NCI-H748 (cell line): ENCODE data around the gene RDH5.
"Not testable (repeated sequence)": the region's sequence is repeated elsewhere in the genome, so short reads cannot be mapped to it uniquely, and the experiment has no call there.

Experiments used
- DNase-seq: peaks from one replicate; lab custom pipeline; 2025; ENCODE audit not compliant: unreplicated experiment; lab: John Stamatoyannopoulos, UW

The RDH5 gene

DNA sequence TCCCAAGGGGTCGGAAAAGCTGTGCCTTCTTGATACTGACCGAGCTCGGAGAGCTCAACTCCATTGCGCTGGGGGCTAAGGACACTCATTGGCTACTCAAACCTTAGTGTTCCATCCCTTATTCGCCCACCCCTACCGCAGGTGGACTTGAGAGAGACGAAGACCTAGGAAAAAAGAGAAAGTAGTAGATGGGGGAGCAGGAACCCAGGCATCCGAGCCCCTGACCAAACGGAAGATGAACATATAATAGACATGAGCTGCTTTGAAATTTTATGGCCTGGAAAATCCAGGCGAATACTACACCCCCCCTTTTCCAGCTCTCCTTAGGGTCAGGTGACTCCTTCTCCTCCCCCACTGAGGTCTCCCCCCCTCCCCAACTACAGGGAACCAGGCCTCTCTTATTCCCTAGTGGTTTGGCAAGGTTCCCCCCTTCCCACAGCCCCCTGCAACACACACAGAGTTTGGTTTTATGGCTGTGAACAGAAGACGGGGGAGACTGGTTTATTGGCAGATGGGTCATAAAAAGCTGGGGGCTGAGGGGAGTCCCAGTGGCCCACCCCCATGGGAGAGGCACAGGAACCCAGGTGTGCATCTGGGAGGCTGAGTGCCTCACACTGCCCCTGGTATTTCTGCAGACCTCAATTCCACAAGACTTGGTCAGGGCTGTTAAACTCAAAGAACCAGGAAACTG, 24.3 kb downstream of the RDH5 start:
- DNase-seq, result peak; percentile 43

DNA sequence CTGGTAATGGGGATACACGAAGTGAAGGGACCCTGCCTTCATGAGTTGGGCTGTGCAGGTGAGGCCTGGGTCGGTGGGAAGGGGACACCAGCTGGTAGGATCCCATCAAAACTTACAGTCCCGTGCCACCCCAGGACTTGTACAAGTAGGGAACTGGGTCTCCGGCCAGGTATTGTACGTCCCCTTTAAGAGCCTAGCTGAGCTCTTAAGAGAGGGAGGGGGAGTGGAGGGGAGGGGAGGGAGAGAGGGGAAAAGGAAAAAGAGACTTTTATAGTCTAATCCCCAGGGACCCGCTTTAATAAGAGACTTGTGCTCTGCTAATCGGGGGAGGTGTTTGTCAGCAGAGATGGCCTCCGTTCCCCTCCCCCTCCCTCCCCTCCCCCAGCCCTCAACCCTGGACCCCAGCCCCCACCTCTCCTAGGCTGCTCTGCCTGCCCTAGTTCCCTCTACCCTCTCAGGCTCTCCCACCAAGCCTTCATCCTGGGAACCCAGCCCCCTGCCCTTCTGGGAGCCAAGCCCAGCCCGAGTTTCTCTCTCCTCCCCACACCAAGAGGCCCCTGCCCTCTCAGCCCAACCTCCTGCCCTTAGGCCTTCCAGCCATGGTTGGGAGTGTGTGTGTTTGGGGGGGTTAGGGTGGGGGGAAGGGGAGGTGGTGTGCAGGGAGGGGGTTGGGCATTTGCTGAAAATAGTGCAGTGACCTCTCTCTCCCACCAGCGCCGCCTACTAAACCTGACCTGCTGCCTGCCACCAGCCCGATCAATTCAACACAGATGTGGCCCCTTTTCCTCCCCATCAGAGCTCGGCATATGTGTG, 25.4 kb downstream of the RDH5 start:
- DNase-seq, result peak; percentile 59

DNA sequence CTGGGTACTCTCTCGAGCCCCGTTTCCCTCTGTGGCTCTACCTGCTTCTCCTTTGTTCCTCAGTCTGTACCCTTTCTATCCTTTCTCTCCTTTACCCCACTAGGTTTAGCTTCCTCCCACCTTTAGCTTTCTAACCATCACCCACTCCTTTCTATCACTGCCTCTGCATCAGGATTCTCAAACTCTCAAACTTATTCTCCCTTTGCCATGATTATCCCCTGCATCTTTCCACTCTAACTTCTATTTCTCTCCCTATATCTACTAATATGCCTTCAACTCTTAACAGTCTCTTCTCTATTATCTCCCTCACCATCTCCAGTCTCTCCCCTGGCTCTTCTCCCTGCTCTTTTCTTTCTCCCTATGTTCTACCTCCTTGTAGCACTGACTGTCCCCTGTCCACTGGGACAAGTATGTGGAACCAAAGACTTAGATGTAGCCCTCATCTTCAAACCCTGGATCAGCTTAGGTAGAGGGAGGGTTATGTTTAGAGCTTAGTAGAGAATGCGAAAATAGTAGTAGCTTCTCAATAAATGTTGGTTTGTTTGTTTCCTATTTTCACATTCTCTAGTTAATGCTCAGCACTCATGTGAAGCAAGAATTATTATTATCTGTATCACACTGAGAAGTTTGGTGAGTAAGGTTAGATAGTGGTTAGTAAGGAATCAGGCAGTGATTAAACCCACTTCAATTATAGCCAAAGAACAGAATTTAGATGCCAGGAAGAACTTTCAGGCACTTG, 26.1 kb downstream of the RDH5 start:
- no peak for DNase-seq

DNA sequence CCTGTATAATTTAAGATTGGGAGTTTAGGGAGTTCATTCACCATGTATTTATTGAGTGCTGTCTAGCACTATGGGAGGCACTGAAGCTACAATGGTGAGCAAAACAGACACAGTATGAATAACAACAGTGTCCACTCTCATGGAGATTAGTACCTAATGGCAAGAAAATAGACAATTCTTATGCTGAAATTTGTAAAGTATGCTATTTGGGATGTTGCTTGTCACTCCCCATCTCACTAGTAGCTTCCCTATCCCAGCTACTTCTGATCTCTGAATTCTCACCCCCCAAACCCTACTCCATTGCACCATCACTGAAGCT, 26.7 kb downstream of the RDH5 start:
- DNase-seq, result no peak

DNA sequence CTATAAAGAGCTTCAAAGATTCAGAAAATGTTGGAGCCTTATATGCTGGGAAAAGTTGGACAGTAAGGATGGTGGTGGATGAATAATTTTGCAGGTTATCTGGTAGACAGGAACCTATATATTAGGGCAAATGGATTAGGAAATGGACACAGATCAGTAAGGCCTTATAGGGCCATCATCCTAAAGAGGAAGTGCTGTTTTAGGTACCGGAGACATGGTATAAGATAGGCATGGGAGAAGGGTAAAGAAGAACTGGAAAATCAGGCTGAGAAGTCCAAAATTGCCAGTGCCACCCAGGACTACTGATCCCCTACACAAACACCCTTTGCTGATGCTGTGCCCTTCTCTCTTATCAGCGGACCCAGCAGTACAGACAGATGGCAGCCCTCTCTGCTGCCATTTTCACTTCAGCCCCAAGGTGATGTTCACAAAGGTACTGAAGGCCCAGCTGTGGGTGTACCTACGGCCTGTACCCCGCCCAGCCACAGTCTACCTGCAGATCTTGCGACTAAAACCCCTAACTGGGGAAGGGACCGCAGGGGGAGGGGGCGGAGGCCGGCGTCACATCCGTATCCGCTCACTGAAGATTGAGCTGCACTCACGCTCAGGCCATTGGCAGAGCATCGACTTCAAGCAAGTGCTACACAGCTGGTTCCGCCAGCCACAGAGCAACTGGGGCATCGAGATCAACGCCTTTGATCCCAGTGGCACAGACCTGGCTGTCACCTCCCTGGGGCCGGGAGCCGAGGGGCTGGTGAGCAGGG, 28.2 kb downstream of the RDH5 start:
- no peak for DNase-seq

DNA sequence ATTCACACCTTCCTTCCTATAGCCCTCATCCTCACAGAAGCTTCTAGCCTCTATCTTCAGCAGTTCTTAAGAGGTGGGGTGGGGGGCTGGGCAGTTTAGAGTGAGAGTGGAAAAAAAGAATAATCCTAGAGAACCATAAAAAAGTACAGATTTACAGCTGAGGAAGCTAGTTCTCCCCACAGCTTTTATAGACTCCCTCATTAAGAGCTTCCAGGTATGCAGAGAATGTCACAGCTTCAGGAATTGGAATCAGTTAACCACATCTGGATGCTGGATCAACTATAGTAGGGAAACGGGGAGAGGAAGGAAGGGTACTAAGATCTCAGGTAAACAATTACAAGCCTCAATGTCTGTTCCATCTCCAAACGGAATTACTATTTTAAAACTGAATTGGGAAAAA, 35.1 kb downstream of the RDH5 start:
- no peak for DNase-seq

DNA sequence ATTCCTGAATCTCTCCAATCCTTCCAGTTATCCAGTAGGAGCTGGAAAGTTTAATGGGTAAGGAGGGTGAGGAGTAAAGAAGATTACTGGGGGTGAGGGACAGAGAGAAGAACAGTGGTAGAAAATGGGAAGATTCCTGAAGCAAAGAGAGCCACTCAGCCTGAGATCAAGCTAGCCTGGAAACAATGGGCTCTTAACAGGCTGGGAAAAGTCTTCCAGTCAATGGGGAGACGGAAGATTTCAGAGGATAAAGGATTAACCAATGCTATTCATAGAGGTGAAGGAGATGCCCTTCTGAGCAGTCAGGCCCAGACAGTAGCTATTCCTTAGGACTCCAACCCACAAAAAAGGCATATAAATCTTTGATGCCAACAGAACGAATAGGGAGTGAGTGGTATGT, 37.5 kb downstream of the RDH5 start:
- no peak for DNase-seq

DNA sequence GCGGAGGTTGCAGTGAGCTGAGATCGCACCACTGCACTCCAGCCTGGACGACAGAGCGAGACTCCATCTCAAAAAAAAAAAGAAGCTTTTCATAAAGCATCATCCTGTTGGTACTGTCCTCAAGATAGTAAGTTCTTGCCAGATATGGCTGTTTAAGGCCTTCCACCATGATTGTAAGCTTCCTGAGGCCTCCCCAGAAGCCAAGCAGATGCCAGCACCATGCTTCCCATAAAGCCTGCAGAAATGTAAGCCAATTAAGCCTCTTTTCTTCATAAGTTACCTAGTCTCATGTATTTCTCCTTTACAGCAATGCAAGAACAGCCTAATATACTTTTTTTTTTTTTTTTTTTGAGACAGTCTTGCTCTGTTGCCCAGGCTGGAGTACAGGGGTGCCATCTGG, 38.4 kb downstream of the RDH5 start:
- not testable (repeated sequence) for DNase-seq

DNA sequence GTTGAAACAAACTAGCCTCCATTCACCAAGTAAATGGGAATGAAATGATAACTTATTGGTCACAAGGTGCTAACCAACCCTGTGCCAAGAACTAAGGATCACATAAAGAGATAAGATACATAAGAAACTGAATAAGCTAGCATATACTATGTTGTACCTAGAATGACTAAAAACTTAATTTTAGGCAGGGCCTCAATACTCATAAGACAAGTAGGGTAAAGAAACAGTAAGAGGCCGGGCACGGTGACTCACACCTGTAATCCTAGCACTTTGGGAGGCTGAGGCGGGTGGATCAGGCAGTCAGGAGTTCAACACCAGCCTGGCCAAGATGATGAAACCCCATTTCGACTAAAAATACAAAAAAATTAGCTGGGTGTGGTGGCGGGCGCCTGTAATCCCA, 40.5 kb downstream of the RDH5 start:
- DNase-seq, result no peak

DNA sequence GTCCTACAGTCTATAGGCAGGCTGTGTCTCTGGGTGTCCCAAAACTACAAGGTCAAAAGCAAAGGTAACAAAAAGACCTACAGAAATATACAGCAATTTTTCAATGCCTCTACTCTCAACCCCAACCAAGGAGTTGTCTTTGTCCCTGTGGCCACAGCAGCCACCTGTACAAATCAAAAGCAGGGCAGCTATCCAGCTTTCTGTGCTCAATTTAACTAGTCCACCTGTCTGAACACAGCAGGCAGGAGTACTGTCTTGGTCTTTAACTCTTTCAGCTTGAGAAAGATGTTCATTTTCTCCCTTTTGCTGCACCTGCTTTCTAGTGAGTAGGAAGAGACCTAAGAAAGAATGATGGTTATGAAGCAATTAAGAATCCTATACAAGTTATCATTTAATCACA, 42.5 kb downstream of the RDH5 start:
- no peak for DNase-seq

DNA sequence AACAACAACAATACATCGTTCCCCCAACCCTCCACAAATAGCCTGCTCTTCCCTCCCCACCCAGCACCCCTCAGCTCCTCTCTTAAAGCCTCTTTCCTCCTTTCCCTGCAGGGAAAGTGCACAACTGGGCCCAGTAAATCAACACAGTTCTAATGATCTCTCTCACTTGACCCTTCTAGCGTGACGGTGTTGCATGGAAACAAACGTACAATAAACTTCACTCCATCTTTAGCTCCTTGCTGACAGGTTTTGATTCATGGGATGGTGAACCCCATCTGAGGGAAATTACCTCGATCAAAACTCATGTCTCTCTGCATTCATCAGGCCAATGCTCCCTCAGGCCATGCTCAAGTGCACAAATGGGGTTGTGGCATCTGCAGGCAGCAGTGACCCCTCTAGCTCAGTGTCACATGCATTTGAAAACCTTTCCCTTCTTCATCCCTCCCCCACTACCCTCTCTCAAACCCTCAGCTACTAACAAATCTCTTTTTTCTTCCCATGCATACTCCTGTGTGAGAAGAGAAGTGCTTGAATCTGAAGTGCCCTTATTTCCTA, 45.6 kb downstream of the RDH5 start:
- DNase-seq, result no peak

DNA sequence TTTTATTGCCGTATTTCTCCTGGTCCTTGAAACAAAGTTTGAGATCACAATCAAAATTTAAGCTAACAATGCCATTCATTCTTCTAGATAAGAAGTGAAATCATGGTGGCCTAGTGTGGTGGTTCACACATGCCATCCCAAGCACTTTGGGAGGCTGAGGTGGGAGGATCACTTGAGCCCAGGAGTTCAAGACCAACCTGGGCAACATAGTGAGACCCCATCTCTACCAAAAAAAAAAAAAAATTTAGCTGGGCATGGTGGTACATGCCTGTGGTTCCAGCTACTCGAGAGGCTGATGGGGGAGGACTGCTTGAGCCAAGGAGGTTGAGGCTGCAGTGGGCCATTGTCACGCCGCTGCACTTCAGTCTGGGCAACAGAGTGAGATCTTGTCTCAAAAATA, 47.0 kb downstream of the RDH5 start:
- DNase-seq, result no peak

DNA sequence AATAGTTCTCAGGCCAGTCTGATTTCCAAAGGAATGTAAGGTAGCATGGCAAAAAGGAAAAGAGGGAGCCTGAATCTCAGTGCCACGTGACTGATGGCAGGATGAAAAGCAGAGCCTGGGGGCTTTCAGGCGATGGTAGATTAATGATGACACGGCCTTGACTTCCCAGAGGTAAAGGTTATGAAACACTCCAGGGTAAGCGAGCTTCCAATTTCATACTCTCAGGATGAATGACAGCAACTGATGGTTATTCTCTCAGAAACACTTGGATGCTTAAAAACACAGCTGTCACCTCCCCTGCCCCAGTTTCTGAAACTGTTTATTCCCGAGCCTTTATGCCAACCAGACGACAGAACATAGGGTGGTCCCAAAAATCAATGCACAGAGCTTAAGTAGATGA, 51.5 kb downstream of the RDH5 start:
- no peak for DNase-seq
